ENCODE results near the gene SNIP1. TPM values are rescaled to one million over a fixed set of nuclear protein-coding genes. Genes with fewer than 3 reads are reported as not detected.

Gene SNIP1
- total and polyA plus RNA-seq, 8 donors = 3.6 to 132 (median 16.0) TPM

DNA sequence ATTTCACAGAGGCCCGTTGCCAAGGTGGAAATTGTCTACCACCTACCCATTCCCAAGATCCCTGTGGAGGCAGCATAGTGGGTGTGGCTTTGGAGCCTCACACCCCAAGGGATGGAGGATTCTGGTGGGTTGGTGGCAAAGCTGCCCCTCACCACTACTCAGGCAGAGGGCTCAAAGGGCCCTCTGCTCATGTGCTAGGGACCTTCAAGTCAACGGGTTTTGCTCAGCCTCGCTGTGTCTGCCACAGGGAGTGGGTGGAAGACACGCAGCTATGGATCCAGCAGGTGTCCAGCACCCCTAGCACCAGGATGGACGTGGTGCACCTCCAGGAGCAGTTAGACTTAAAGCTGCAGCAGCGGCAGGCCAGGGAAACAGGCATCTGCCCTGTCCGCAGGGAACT is 5.0 kb upstream of the SNIP1 start:
- Histone ChIP-seq H3K9me3 (no peaks in the 10 kb centered on the region), H3K27ac (no peak overlapping the region), H3K27me3 (no peaks in the 10 kb centered on the region), H3K36me3 (peaks cover 4 to 46% (median 30%) of the 10 kb centered on the region in 4 donors), H3K4me3 (no peak overlapping the region), H3K4me1 (peaks cover 13 to 26% (median 24%) of the 10 kb centered on the region in 4 donors)
- TF ChIP-seq EP300 (IDR thresholded peaks at IDR 0.05) (no peak), POLR2AphosphoS5 (IDR thresholded peaks at IDR 0.05) (no peak), POLR2A (IDR thresholded peaks at IDR 0.05) (no peak)
- TF ChIP-seq, protein P1, sequence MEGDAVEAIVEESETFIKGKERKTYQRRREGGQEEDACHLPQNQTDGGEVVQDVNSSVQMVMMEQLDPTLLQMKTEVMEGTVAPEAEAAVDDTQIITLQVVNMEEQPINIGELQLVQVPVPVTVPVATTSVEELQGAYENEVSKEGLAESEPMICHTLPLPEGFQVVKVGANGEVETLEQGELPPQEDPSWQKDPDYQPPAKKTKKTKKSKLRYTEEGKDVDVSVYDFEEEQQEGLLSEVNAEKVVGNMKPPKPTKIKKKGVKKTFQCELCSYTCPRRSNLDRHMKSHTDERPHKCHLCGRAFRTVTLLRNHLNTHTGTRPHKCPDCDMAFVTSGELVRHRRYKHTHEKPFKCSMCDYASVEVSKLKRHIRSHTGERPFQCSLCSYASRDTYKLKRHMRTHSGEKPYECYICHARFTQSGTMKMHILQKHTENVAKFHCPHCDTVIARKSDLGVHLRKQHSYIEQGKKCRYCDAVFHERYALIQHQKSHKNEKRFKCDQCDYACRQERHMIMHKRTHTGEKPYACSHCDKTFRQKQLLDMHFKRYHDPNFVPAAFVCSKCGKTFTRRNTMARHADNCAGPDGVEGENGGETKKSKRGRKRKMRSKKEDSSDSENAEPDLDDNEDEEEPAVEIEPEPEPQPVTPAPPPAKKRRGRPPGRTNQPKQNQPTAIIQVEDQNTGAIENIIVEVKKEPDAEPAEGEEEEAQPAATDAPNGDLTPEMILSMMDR (IDR thresholded peaks at IDR 0.05) = no peak
- intact Hi-C loops (cut with DNase I; ENCODE audit: low total_unique reads) = no loop called here
- no peak for DNase-seq
- WGBS, 5 donors = 86 to 95% (median 90%) methylated on average over 6 to 7 of the region's 7 CpGs

- Histone ChIP-seq H3K36me3 (peaks cover 4 to 39% (median 23%) of the 10 kb centered on the region in 4 donors), H3K4me3 (no peak overlapping the region), H3K27ac (no peak overlapping the region), H3K4me1 (peaks cover 16 to 28% (median 24%) of the 10 kb centered on the region in 4 donors), H3K9me3 (no peaks in the 10 kb centered on the region), H3K27me3 (no peaks in the 10 kb centered on the region)
- intact Hi-C loops (cut with DNase I; ENCODE audit: low total_unique reads) = no loop called here
- WGBS, 5 donors = 80 to 93% (median 89%) methylated on average over 1 of the region's 1 CpG
- TF ChIP-seq POLR2A (IDR thresholded peaks at IDR 0.05) (no peak), POLR2AphosphoS5 (IDR thresholded peaks at IDR 0.05) (no peak), EP300 (IDR thresholded peaks at IDR 0.05) (no peak)
- TF ChIP-seq, protein P1 (IDR thresholded peaks at IDR 0.05) = no peak
- DNase-seq = no peak
These were observed 4.3 kb upstream of the SNIP1 start for GRCh38 chr1:37558411-37558810.

DNA sequence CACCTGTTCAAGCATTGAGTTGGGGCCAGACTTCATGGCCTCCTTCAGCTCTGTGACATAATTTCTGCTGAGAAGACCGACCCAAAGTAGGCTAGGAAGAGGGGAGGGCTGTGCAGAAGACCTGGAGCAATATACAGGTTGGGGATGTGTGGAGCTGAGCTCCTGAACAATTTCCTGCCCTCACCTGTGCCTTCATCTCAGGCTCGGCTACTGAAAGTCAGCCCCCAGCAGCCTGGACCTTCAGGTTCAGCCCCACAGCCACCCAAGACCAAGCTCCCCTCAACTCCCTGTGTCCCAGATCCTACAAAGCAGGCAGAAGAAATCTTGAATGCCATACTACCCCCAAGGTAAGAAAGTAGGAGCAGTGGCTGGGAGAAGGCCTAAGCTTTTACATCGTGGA is 3.3 kb upstream of the SNIP1 start:
- H3K4me1 ChIP-seq = peaks cover 26 to 38% (median 34%) of the 10 kb centered on the region in 4 donors
- TF ChIP-seq POLR2A (IDR thresholded peaks at IDR 0.05) (no peak), EP300 (IDR thresholded peaks at IDR 0.05) (no peak), POLR2AphosphoS5 (IDR thresholded peaks at IDR 0.05) (no peak)
- TF ChIP-seq, protein P1 (IDR thresholded peaks at IDR 0.05) = no peak
- peaks cover 2 to 32% (median 15%) of the 10 kb centered on the region in 4 donors for H3K36me3 ChIP-seq
- no peaks in the 10 kb centered on the region for H3K9me3 ChIP-seq
- peak overlapping the region; percentile 42 to 60 (median 50) for H3K4me3 ChIP-seq
- intact Hi-C loops (cut with DNase I; ENCODE audit: low total_unique reads) = no loop called here
- no peaks in the 10 kb centered on the region for H3K27me3 ChIP-seq
- WGBS, 5 donors = 61 to 79% (median 76%) methylated on average over 2 to 3 of the region's 3 CpGs
- peak overlapping the region in 4 of 5 donors; percentile 43 to 75 (median 64) for H3K27ac ChIP-seq
- DNase-seq = peak in 1 of 2 donors; percentile 15

- peaks cover 0 to 32% (median 15%) of the 10 kb centered on the region in 4 donors for H3K36me3 ChIP-seq
- peak; percentile 93 to 96 for DNase-seq
- TF ChIP-seq POLR2A (IDR thresholded peaks at IDR 0.05) (no peak), EP300 (IDR thresholded peaks at IDR 0.05) (no peak), POLR2AphosphoS5 (IDR thresholded peaks at IDR 0.05) (peak in 2 of 3 donors; percentile 55 to 67)
- TF ChIP-seq, protein P1 (IDR thresholded peaks at IDR 0.05) = no peak
- H3K4me1 ChIP-seq = peaks cover 28 to 45% (median 40%) of the 10 kb centered on the region in 4 donors
- H3K4me3 ChIP-seq = peak within 1 kb of the TSS; percentile 42 to 60 (median 50)
- H3K9me3 ChIP-seq = no peaks in the 10 kb centered on the region
- WGBS, 5 donors = 5 to 14% (median 10%) methylated on average over 26 to 31 of the region's 31 CpGs
- intact Hi-C loops (cut with DNase I; ENCODE audit: low total_unique reads) = no loop called here
- H3K27ac ChIP-seq = peak within 1 kb of the TSS; percentile 22 to 75 (median 54)
- no peaks in the 10 kb centered on the region for H3K27me3 ChIP-seq
These were observed 2.7 kb upstream of the SNIP1 start, which contains the start of gene DNALI1 for GRCh38 chr1:37556712-37557196. Gene DNALI1 (plus strand): TSS chr1:37556940. CDS start chr1:37556995, 55 bp downstream.
